Adrenal gland (tissue), 12 donors: Measurements from ENCODE around the gene TPRG1L. TPM values are rescaled to one million over a fixed set of nuclear protein-coding genes. Genes with fewer than 3 reads are reported as not detected.

Source experiments
- DNase-seq, 7 donors: peaks; one replicate each; pipeline ENCODE4 v3.0.0-alpha.2; 2019 to 2020
- H3K27ac ChIP-seq, 5 donors: fragments of 200-600 bp; sonication (generic) in 4 of 5; 1 replicate in 3 of 5; 2 replicates in 2 of 5; pipeline versions ENCODE4 v1.5.1 to v1.8.0; 2016 to 2020; ENCODE audit warnings: mild to moderate bottlenecking in 1 of 5
- H3K27me3 ChIP-seq: fragments of 200-600 bp; 2 replicates; pipeline ENCODE4 v1.8.0; 2021
- H3K36me3 ChIP-seq, 2 donors: fragments of 200-600 bp; replicated peaks in 1 of 2; 1 replicate in 1 of 2; 2 replicates in 1 of 2; pipeline versions ENCODE4 v1.5.1 to v1.8.0; 2018 to 2022
- H3K4me1 ChIP-seq, 2 donors: fragments of 200-600 bp; replicated peaks in 1 of 2; 1 replicate in 1 of 2; 2 replicates in 1 of 2; pipeline versions ENCODE4 v1.5.1 to v1.8.0; 2018 to 2021
- H3K4me3 ChIP-seq, 4 donors: fragments of 200-600 bp; sonication (generic) in 3 of 4; one replicate each; pipeline ENCODE4 v1.5.1; 2016 to 2018
- H3K9me3 ChIP-seq, 3 donors: fragments of 200-600 bp; sonication (generic) in 1 of 3; replicated peaks in 1 of 3; 1 replicate in 2 of 3; 2 replicates in 1 of 3; pipeline versions ENCODE4 v1.5.1 to v1.8.0; 2016 to 2021
- POLR2A ChIP-seq, 2 donors: fragments of 450-650 bp; IDR thresholded peaks; one replicate each; pipeline ENCODE4 v1.6.1; 2017; ENCODE audit warnings: antibody characterized with exemption in 2 of 2, mild to moderate bottlenecking in 2 of 2, moderate library complexity in 1 of 2
- WGBS, 4 donors: extraction: QIAGEN DNeasy Blood & Tissue Kit in 2 of 4; methylation state at CpG; one replicate each; pipeline versions ENCODE4 v1.1.5 to v1.1.7; 2013 to 2017; 5-methylcytosine and 5-hydroxymethylcytosine counted together
- intact Hi-C, 2 donors: fragments of 100-400 bp; cut with DNase I; formaldehyde crosslinking; loops; one replicate each; pipeline versions ENCODE4 v1.14.1 to v1.15.0; 2022 to 2023
- polyA plus RNA-seq, 3 donors: library from polyadenylated mRNA; stranded (reverse); fragments of 200-250 nt in 2 of 3; fragments of 350-450 nt in 1 of 3; fragmentation: Illumina TruSeq in 1 of 3; extraction: RNeasy Lipid Tissue Mini Kit (QIAGEN cat#74804) in 1 of 3; gene quantifications; one replicate each; pipeline ENCODE4 v1.2.3, GENCODE V29; 2013 to 2014
- total RNA-seq, 9 donors: library from RNA; depleted of rRNA in 4 of 9; stranded (reverse); fragments of >200 nt in 4 of 9; fragments of 120-200 nt in 1 of 9; fragmentation: NEBNext Ultra II Directional in 1 of 9; extraction: Animal tissue kit (Norgen Biotek cat#: 25700) in 1 of 9; gene quantifications; one replicate each; pipeline versions ENCODE4 v1.1.0 to v1.2.4, GENCODE V29; 2013 to 2023
- TF ChIP-seq, protein P1 (sequence below), 6 experiments: fragments of 450-650 bp in 4 of 6; fragments of 200-600 bp in 2 of 6; sonication (generic) in 1 of 6; IDR thresholded peaks; 1 replicate in 5 of 6; 2 replicates in 1 of 6; pipeline versions ENCODE4 v1.5.1 to v1.8.0; 2016 to 2021; ENCODE audit warnings: antibody characterized with exemption in 6 of 6, mild to moderate bottlenecking in 2 of 6, moderate library complexity in 1 of 6
- donor health status: healthy with polysubstance abuse.
- donor health status: Bipolar disorder and iron deficiency.
- donor health status: DM: yes; HTN: yes; CAD: no.
- donor health status: DM: no; HTN: no; CAD: no.
- donor health status: DM: no; HTN: no; CAD: no.
- donor health status: DM: yes; HTN: yes; CAD: no.

The TPRG1L gene
- total and polyA plus RNA-seq, 12 donors: 15.8 to 52.1 (median 41.4) TPM

GRCh38 chr1:3631320-3632260 is 6.8 kb downstream of the TPRG1L start:
- intact Hi-C loops: no loop called here
- TF ChIP-seq POLR2A (IDR thresholded peaks at IDR 0.05): no peak
- TF ChIP-seq, protein P1, sequence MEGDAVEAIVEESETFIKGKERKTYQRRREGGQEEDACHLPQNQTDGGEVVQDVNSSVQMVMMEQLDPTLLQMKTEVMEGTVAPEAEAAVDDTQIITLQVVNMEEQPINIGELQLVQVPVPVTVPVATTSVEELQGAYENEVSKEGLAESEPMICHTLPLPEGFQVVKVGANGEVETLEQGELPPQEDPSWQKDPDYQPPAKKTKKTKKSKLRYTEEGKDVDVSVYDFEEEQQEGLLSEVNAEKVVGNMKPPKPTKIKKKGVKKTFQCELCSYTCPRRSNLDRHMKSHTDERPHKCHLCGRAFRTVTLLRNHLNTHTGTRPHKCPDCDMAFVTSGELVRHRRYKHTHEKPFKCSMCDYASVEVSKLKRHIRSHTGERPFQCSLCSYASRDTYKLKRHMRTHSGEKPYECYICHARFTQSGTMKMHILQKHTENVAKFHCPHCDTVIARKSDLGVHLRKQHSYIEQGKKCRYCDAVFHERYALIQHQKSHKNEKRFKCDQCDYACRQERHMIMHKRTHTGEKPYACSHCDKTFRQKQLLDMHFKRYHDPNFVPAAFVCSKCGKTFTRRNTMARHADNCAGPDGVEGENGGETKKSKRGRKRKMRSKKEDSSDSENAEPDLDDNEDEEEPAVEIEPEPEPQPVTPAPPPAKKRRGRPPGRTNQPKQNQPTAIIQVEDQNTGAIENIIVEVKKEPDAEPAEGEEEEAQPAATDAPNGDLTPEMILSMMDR (IDR thresholded peaks at IDR 0.05): no peak
- H3K4me1 ChIP-seq: peaks cover 0 to 2% of the 10 kb centered on the region in 2 donors
- no peak overlapping the region for H3K27ac ChIP-seq
- no peak for DNase-seq
- H3K4me3 ChIP-seq: no peak overlapping the region
- peaks cover 0 to 81% of the 10 kb centered on the region in 2 donors for H3K36me3 ChIP-seq
- 87 to 90% (median 89%) methylated on average over 25 to 36 of the region's 36 CpGs for WGBS, 4 donors
- no peaks in the 10 kb centered on the region for H3K9me3 ChIP-seq
- H3K27me3 ChIP-seq: no peaks in the 10 kb centered on the region

DNA sequence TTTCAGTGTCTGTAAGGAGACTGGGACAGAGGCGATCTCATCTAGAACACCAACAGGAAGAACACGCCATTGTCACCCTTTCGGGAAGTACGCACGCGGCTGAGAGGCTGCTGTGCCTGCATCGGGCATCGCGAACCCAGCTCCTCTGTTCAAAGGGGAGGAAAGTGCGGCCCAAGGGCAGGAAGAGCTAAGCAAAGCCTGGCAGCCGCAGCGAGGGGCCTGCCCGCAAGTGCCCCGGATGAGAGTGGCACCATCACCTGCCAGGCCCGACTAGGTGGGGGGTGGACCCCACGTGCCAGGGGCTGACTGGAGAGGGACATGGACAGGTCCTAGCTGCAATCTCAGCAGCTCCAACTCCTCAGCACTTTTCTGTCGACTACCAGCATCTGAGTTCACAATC is 7.5 kb downstream of the TPRG1L start:
- Histone ChIP-seq H3K4me3 (no peak overlapping the region), H3K27me3 (no peaks in the 10 kb centered on the region), H3K27ac (no peak overlapping the region), H3K36me3 (peaks cover 0 to 87% of the 10 kb centered on the region in 2 donors), H3K4me1 (no peaks in the 10 kb centered on the region), H3K9me3 (no peaks in the 10 kb centered on the region)
- intact Hi-C loops: no loop called here
- DNase-seq: no peak
- TF ChIP-seq POLR2A (IDR thresholded peaks at IDR 0.05): no peak
- TF ChIP-seq, protein P1 (IDR thresholded peaks at IDR 0.05): no peak
- WGBS, 4 donors: 89 to 97% (median 95%) methylated on average over 10 to 17 of the region's 17 CpGs

- TF ChIP-seq POLR2A (IDR thresholded peaks at IDR 0.05): no peak
- TF ChIP-seq, protein P1 (IDR thresholded peaks at IDR 0.05): no peak
- WGBS, 4 donors: 93 to 98% (median 96%) methylated on average over 18 to 26 of the region's 26 CpGs
- Histone ChIP-seq H3K27ac (no peak overlapping the region), H3K4me1 (no peaks in the 10 kb centered on the region), H3K9me3 (no peaks in the 10 kb centered on the region), H3K4me3 (no peak overlapping the region), H3K27me3 (no peaks in the 10 kb centered on the region), H3K36me3 (peaks cover 0 to 87% of the 10 kb centered on the region in 2 donors)
- no peak for DNase-seq
- intact Hi-C loops: no loop called here
These were observed 8.0 kb downstream of the TPRG1L start for GRCh38 chr1:3632716-3633343.

DNA sequence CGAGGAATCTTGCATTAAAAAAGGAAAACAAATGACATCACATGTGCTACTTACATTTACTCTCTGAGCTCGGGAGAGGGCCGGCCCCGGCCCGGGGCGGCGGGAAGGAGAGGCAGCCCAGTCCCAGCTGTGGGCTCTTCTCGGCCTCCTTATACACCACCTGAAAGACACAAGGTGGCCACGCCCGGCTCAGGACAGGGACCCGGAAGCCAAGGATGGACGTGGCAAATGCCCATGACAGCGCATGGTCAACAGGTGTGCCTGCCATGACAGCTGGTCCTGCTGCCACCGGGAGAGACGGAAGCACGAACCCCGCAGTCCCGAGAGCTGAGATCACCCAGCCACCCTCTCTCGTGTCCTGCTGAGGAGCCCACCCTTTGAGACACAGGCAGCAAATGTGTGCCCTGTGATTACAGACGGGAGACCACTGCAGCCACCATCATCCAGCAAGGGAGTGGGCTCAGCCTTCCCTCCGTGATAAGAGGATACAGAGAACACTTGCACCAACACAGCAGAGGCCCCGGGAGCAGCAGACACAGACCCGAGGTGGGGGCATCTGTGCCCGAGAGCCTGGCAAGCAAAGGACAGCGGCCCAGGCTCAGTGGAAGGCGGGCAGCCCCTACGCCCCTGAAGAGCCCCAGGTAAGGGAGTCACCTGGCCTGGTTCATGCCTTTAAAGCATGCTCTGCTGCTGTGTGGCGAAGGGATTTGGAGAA is 8.7 kb downstream of the TPRG1L start:
- H3K4me1 ChIP-seq: no peaks in the 10 kb centered on the region
- no peak overlapping the region for H3K4me3 ChIP-seq
- peaks cover 0 to 87% of the 10 kb centered on the region in 2 donors for H3K36me3 ChIP-seq
- no peaks in the 10 kb centered on the region for H3K27me3 ChIP-seq
- no peak for DNase-seq
- intact Hi-C loops: no loop called here
- WGBS, 4 donors: 92 to 95% (median 94%) methylated on average over 13 to 28 of the region's 28 CpGs
- H3K27ac ChIP-seq: no peak overlapping the region
- no peak for TF ChIP-seq POLR2A (IDR thresholded peaks at IDR 0.05)
- TF ChIP-seq, protein P1 (IDR thresholded peaks at IDR 0.05): no peak
- H3K9me3 ChIP-seq: no peaks in the 10 kb centered on the region
